Liver (tissue), 3 donors: ENCODE measurements around the gene RGS7.

Source experiments
- CTCF ChIP-seq: fragments of 150-350 bp; IDR thresholded peaks from 2 replicates; pipeline ENCODE4 v1.5.1; 2017; ENCODE audit warnings: improper control_type of control experiment, low read depth, low read length; ENCODE audit not compliant: missing input control
- GABPA ChIP-seq, 2 donors: IDR thresholded peaks in 1 of 2; conservative IDR thresholded peaks in 1 of 2; 2 replicates each; pipeline ENCODE4 v1.6.1; 2016; ENCODE audit warnings: antibody characterized with exemption in 2 of 2, mild to moderate bottlenecking in 1 of 2, moderate library complexity in 1 of 2
- SP1 ChIP-seq: IDR thresholded peaks from 2 replicates; pipeline ENCODE4 v1.6.1; 2018; ENCODE audit warnings: antibody characterized with exemption, mild to moderate bottlenecking
- donor health status: healthy.
- donor health status: healthy.

- TF ChIP-seq SP1 = no peak
- TF ChIP-seq CTCF = no peak
- TF ChIP-seq GABPA (IDR thresholded peaks at IDR 0.05 in 1 of 2, conservative IDR thresholded peaks at IDR 0.05 in 1 of 2) = no peak
Observed at GRCh38 chr1:241276391-241276790, 80.6 kb downstream of the RGS7 start.
